GM19043 (cell line): ENCODE results near the gene EML6.

ENCODE experiments used
- ATAC-seq: cut with Tn5 transposase; IDR thresholded peaks from one replicate; pipeline ENCODE4 v1.9.1; 2021; ENCODE audit warnings: low read depth; ENCODE audit not compliant: unreplicated experiment

EML6 gene

GRCh38 chr2:54750040-54750439 is 26.6 kb downstream of the EML6 start:
- no peak for ATAC-seq

DNA sequence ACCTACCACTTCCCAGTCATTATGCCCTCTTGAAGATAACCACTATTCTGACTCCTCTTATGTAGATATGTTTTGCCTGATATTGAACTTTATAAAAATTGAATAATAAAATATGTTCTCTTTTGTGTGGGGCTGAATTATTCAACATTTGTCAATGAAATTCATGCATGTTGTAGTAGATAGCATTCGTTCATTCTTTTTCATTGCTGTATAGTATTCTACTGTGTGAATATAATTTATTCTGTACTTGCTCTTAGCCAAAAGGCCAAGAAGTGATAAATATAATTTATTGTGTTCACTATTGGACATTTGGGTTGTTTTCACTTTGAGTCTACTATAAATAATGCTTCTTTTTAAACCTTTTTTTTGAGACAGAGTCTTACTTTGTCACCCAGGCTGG is 29.0 kb downstream of the EML6 start:
- no peak for ATAC-seq

GRCh38 chr2:54755641-54756326 is 32.3 kb downstream of the EML6 start:
- peak; percentile 59 for ATAC-seq

GRCh38 chr2:54757500-54757899 is 34.0 kb downstream of the EML6 start:
- no peak for ATAC-seq

- no peak for ATAC-seq
Observed at GRCh38 chr2:54758951-54759350, 35.5 kb downstream of the EML6 start.

GRCh38 chr2:54760310-54760709 is 36.8 kb downstream of the EML6 start:
- no peak for ATAC-seq

DNA sequence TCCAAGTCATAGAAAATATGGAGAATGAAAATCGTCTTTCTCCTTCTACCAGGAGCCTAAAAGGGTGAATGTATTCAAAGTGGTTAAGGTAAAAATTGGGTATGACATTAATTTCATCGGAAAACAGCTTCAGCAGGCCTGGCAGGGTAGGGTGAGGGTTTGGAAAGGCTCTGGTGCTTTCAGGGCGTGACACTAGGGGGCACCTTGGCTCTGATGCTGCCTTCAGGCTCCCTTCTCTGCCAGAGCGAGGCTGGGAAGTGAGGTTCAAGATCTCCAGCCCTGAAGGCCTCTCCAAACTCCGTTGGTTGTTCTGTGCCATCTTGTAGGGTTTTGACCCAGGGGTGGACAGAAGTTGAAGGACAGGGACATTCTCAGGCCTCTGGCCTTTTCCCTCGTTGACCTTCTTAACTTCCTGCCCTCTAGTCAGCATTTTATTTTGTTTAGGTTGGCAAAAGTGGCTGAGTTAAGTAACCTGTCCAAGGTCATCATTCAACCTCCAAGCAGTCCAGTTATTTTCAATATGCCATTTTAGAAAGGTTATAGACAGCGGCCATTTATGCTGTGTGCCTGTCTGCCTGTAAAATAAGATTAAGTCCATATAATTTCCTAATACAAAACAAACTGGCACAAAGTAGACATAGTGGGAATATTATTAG is 40.3 kb downstream of the EML6 start:
- ATAC-seq = no peak

DNA sequence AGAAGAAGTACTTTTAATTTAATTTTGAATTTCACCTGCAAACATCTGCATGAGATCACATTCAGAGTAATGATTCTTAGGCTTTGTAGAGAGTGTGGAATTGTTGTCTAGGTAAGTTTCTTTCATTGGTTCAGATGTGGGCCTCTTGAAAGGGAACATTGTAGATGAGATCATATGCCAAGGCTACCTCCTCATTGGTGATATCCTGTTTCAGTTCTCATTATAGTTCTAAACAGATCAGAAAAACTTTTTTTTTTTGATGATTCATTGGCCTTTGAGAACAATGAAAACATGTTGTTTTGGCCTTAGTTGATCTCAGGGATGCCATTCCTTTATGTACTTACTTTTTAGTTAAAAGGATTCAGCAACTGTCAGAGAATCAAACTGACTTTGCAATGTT is 44.5 kb downstream of the EML6 start:
- ATAC-seq = no peak

- ATAC-seq = no peak
Observed at GRCh38 chr2:54768772-54769428, 45.4 kb downstream of the EML6 start.

DNA sequence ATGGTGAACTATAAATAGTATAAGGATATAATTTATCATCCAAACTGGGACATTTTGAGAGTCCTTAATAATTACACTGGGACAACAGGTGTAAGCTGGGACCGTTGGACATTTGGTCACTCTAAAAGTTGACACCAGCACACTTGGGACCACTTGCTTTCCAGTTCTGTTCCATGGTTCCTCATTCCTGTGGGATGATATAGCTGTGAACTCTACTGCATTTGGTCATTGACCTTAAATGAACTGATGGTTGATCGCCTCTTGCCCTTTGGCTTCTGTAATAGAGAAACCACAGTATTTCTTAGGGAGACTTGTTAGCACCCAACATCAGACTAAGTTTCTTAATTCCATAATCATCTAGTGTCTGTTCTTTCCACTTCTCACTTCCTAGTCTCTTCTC is 46.7 kb downstream of the EML6 start:
- ATAC-seq = no peak

DNA sequence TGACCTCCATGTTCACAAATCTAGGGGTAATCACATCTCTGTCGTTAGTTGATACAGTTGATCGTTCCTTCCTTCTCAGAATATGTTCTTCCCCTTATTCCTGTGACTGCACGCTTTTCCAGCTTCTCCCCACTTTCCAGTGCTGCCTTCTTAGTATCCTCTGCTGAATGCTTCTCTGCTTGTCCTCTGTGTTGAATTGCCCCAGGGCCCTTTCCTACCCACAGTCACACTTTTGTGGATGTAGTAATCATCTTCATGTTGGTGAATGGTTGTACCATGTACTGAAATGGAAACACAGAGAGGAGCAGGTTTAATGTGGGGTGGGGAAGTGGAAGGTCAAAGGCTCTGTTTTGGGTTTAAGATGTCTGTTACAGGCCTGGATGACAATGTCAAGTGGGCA is 47.2 kb downstream of the EML6 start:
- ATAC-seq = no peak

- ATAC-seq = no peak
Observed at GRCh38 chr2:54771166-54771885, 47.9 kb downstream of the EML6 start.

DNA sequence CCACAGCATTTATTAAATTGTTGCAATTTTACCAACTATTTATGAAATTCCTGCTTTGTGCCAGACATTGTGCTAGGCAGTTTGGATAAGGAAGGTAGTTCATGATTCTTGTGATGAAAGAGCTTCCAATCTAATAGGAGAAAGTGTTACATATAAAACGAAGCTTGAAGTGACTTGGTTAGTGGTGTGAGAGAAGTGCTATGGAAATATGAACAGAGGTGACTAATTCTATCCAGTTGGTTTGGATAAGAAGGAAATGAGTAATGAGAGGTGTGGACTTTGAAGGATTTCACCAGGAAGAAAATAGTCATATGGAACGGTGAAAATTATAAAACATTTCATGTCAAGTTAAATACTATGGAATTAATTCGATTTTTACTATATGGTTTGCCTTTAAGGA is 48.6 kb downstream of the EML6 start:
- no peak for ATAC-seq

GRCh38 chr2:54772531-54772930 is 49.1 kb downstream of the EML6 start:
- no peak for ATAC-seq

DNA sequence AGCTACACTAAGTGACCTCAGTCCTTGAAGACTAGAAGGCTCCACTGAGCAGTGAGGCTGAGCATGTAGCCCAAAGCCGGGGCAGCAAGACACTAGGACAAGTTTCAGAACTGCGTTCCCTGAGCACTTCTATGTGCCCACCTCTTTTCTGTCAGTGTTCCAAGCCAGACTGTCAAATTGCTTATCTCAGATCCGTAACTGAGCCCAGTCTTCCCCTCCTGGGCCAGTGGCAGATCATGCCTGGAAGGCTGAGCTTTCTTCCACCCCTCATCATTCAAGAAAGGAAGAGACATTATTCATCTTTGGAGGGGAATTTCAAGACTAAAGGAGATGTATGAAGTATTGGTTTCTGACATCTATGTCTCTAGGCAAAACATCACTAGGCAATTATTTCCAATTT is 49.8 kb downstream of the EML6 start:
- no peak for ATAC-seq

GRCh38 chr2:54773838-54774237 is 50.4 kb downstream of the EML6 start:
- no peak for ATAC-seq

DNA sequence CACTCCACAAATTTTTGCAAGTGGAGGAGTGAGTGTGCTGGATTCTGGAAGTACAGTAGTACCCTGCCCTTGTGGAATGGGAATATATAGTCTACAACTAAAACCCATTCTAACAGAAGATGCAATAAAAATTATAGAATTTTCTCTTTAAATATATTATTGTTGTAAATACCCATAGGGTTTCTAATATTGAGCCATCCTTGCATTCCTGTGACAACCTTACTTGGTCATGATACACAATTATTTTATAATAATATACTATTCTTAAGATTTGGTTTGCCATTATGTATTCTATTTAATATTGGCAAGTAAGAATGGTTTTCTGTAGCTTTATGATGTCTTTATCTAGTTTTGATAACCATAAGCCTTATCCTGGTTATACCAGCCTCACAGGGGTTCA is 52.2 kb downstream of the EML6 start:
- ATAC-seq = no peak

DNA sequence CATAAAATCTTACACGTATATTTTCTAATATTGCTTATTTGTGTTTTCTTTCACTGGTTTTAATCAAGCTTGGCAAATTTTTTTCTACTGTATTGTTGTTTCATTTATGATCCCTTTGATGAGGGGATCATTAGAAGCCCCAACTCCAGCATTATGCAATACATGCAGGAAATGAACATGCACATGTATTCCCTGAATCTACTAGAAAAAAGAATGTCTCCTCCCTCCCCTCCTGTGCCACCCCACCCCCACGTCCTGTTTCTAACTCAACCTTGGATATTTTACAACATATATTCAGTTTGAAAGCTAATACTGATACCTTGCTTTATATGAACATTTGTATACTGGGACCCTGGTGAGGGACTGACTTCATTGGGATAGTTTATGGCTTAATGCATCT is 53.0 kb downstream of the EML6 start:
- ATAC-seq = no peak

DNA sequence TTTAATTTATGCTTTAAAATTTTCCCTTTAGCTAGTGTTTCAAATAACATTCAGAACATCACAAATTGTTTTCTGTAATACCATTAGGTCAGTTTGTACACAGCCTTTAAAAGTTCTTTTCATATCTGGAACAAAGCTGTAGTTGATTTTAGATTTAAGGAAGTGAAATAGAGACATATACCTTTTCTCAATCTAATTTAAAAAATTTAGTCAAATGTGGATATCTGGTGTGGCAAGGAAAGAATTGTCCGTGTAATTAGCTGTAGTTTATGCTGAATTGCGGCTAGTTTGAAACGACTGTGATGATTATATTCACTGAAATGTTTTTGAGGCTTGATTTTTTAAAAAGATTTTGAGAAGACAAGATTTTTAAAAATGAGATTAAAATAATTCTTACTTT is 59.9 kb downstream of the EML6 start:
- ATAC-seq = no peak

GRCh38 chr2:54787270-54787669 is 63.8 kb downstream of the EML6 start:
- ATAC-seq = no peak

DNA sequence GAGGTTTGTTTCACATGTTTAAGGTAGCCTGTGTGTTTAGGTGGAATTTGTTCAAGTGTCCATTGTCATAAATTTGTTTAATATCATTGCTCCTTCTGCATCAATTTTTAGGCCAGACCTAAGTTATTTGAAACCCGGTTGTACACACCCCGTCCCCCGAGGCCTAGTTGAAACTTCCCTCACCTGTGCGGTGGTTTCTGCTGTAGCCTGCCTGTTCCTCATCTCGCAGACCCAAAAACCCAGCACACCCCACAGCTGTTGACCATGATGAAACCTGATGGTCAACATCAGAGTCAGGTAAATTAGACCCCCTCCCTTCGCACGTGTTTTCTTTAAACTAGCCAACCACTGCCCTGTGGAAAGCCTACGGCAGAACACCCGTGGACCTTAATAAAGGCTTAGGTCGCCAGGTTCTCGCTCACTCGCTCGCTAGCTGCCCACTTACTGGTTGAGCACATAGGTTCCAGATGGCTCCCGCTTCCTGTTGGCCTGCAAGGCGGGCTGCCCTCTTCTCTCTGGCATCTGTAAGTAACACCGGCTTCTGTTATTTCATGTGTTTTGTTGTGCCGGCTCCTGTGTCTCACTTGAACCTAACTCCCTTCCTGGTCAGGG is 64.4 kb downstream of the EML6 start:
- ATAC-seq = no peak
